Midbrain (tissue), 1 donor: Measurements from ENCODE around the gene RPS28.
"Not testable (repeated sequence)": the region's sequence is repeated elsewhere in the genome, so short reads cannot be mapped to it uniquely, and the experiment has no call there.

Source experiments
- DNase-seq: peaks from one replicate; lab custom pipeline; 2025; lab: John Stamatoyannopoulos, UW

Gene RPS28

GRCh38 chr19:8342684-8343482 is 21.6 kb downstream of the RPS28 start, which contains the start of gene KANK3:
TSS of gene KANK3 (minus strand) at chr19:8343262. CDS start at chr19:8337828, 5,434 bp downstream.
- DNase-seq: peak; percentile 85

DNA sequence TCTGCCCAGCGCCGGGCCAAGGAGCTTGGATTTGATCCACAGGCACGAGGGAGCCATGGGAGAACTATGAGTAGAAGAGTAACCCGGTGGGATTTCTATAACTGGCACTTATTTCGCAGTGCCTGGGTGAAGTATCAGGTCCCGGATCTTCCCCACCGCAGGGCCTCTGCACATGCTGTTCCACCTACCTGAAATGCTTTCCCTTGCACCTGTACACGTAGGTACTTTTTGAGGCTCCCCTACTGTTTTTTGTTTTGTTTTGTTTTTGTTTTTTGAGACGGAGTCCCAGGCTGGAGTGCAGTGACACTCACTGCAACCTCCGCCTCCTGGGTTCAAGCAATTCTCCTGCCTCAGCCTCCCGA is 22.2 kb downstream of the RPS28 start:
- DNase-seq: no peak

DNA sequence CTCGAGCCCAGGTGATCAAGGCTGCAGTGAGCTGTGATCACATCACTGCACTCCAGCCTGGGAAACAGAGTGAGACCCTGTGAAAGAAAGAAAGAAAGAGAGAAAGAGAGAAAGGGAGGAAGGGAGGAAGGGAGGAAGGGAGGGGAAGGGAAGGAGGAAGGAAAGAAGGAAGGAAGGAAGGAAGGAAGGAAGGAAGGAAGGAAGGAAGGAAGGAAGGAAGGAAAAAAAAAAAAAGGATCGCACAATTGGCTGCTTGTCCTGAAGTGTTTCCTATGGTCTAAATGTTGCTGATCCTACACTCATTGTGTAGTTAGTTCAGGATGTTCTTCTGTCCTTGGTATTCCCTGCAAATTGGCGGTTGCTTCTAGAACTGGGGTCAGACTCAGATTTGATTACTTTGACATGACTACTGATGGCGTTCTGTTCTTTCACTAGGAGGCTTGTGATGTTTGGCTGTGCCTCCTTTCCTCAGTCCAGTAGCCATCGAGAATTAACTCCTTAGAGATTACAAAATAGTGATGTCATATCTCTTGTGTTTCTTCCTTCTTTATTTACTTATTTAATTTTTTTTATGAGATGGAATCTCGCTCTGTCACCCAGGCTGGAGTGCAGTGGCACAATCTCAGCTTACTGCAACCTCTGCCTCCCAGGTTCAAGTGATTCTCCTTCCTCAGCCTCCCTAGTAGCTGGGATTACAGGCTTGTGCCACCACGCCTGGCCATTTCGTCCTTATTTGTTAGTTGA is 28.5 kb downstream of the RPS28 start:
- not testable (repeated sequence) for DNase-seq

DNA sequence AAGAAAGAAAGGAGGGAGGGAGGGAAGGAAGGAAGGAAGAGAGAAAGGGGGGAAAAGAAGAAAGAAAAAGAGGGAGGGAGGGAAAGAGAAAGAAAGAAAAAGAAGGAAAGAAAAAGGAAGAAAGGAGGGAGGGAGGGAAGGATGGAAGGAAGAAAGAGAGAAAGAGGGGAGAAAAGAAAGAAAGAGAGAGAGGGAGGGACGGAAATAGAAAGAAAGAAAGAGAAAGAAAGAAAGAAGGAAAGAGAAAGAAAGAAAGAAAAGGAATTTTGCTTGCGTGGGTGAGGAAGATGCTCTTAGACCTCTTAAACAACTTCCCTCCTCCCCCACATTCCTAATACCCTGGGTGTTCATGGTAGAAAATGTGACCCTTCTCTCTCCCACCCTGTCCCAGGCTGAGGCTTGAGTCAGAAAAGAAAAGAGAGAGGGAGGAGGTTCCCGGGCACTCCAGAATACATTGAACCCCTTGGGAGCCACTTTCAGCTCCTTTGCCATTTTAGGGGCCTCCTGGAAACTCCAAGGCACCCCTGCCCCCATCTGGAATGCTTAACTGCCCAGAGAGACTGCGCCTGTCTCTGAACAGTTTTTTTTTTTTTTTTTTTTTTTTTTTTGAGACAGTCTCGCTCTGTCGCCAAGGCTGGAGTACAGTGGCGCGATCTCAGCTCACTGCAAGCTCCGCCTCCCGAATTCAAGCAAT is 31.0 kb downstream of the RPS28 start:
- DNase-seq: no peak

GRCh38 chr19:8352845-8353244 is 31.5 kb downstream of the RPS28 start:
- DNase-seq: not testable (repeated sequence)

DNA sequence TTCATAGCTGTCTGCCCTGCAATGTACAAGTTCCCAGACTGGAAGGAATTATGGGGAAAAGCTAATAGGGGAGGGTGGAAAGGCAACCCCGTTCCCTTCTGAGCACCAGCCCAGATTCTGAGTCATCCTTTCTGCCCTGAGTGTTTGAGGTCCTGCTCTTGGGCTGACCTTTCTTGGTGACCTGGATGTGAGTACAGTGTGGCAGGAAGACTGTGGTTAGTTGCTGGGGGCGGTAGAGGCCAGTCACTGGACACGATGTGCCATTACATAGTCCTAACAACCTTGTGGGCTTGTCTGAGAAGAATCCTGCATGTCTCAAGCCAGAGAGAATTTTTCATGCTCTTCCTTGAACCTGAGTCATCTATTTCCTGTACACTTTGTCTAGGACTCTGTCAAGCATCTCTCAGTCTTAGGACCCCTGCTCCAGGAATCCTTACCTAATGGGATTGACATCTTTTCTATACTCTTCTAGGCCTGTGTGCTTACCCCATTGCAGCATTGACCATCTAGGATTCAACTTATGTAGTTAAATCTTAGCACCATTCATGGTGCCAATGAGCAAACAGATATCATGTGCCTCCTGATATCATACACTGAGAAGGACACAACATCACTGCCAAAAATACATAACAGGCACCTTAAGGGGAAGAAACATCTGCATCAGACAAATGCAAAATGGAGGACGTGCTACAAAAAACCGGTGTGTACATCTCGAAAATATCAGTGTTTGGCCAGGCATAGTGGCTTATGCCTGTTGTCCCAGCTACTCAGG is 34.5 kb downstream of the RPS28 start:
- no peak for DNase-seq

GRCh38 chr19:8357007-8357521 is 35.8 kb downstream of the RPS28 start:
- DNase-seq: no peak

- no peak for DNase-seq
Observed at GRCh38 chr19:8358948-8359347, 37.7 kb downstream of the RPS28 start.

GRCh38 chr19:8360196-8360595 is 38.9 kb downstream of the RPS28 start:
- DNase-seq: no peak

- DNase-seq: peak; percentile 82
Observed at GRCh38 chr19:8361921-8362793, 40.9 kb downstream of the RPS28 start.

DNA sequence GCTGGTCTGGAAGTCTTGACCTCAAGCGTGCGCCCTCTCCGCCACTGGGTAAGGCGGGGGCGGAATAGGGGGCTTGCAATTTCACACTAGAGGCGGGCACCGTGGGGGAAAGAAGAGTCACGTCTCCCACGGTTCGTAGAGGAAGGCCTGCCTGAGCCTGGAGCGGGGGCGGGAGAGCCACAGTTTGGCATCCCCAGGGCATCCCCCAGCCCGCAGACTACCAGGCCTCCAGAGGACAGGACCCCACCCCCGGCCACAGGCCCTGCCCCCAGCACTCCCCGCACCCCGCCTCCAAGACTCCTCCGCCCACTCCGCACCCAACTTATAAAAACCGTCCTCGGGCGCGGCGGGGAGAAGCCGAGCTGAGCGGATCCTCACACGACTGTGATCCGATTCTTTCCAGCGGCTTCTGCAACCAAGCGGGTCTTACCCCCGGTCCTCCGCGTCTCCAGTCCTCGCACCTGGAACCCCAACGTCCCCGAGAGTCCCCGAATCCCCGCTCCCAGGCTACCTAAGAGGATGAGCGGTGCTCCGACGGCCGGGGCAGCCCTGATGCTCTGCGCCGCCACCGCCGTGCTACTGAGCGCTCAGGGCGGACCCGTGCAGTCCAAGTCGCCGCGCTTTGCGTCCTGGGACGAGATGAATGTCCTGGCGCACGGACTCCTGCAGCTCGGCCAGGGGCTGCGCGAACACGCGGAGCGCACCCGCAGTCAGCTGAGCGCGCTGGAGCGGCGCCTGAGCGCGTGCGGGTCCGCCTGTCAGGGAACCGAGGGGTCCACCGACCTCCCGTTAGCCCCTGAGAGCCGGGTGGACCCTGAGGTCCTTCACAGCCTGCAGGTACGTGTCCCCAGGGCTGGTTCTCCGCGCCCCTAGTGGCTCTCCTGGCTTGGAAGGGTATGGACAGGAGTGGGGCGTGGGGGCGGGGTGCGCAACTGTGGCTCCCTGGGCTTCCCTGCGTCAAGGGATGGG is 42.8 kb downstream of the RPS28 start, which contains the start of gene ANGPTL4:
ANGPTL4 (plus strand) TSS at position 353 of the 969 bp plus-strand sequence; CDS start at position 520, 167 bp downstream.
- DNase-seq: peak; percentile 76

DNA sequence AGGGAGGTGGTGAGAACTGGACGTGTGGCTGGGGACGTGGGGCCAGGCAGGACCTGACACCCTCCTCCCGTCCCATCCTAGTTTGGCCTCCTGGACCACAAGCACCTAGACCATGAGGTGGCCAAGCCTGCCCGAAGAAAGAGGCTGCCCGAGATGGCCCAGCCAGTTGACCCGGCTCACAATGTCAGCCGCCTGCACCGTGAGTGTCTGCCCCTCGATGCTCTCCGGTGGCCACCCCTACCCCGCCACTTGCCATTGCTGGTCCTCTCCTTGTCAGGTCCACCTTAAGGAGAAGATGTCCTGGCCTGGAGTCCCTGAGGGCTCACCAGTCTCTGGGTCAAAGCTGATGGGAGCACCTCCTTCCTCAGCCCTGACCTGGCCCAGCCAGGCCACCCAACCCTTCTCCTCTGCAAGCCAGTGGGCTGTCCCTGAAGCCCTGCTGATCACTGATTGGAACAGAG is 44.9 kb downstream of the RPS28 start:
- peak; percentile 21 for DNase-seq

DNA sequence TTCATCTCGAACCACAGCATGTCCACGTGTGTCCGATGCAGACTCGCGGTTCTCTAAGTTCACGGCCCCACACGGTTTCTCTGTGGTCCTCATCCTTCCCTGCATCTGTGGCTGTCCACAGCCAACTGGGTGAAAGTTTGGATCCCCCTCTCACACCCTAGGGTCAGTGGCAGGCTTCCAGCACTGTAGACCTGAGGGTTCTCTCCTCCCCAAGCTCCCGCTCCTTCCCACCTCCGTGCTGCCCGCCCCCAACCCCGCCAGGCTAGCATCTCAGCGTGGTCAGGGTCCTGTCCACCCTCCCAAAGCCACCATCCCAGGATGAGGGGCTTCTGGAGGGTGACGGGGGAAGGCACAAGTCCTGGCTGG is 45.6 kb downstream of the RPS28 start:
- DNase-seq: peak; percentile 84

DNA sequence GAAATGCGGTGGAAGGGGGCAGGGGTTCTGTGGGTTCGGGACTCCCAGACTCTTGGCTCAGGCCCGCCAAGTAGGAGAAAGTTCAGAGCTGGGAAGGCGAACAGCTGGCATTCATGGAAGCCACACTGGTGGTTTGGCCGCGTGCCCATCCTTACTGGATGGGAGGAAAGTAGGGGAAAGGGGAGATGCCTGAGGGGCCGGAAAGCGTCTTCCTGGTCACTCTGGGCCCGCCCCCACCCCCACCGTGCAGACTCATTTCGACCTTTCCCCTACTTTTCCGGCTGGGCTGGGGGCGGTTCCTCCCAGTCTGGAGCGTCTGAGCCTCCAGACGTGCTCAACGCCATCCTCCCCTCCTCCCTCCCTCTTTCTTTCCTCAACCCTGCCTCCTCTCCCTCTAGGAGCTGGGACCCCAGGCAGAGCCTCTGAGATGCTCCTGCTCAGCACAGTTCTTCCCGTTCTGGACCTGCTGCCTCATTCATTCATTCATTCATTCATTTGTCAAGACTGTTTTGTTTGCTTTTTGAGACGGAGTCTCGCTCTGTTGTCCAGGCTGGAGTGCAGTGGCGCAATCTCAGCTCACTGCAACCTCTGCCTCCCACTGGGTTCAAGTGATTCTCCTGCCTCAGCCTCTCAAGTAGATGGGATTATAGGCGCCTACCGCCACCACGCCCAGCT is 46.2 kb downstream of the RPS28 start:
- peak; percentile 84 for DNase-seq

- peak; percentile 24 for DNase-seq
Observed at GRCh38 chr19:8370176-8371010, 49.1 kb downstream of the RPS28 start.

- DNase-seq: no peak
Observed at GRCh38 chr19:8371011-8371804, 49.9 kb downstream of the RPS28 start.
